Ishikawa (cell line): ENCODE data around the gene FAM174C.

Source experiments
- CEBPB ChIP-seq: IDR thresholded peaks from 2 replicates; pipeline ENCODE4 v1.6.1; 2012
- CREB1 ChIP-seq: IDR thresholded peaks from 2 replicates; pipeline ENCODE4 v1.6.1; 2012; ENCODE audit warnings: low read depth
- EGR1 ChIP-seq: IDR thresholded peaks from 2 replicates; pipeline ENCODE4 v1.6.1; 2012
- EP300 ChIP-seq: IDR thresholded peaks from 2 replicates; pipeline ENCODE4 v1.6.1; 2012; ENCODE audit warnings: borderline replicate concordance
- FOXM1 ChIP-seq: IDR thresholded peaks from 2 replicates; pipeline ENCODE4 v1.6.1; 2012; ENCODE audit warnings: low read depth, borderline replicate concordance
- NFIC ChIP-seq: IDR thresholded peaks from 2 replicates; pipeline ENCODE4 v1.6.1; 2012
- RAD21 ChIP-seq: IDR thresholded peaks from 2 replicates; pipeline ENCODE4 v1.6.1; 2012; ENCODE audit warnings: low read depth
- REST ChIP-seq: IDR thresholded peaks from 2 replicates; pipeline ENCODE4 v1.6.1; 2012; ENCODE audit warnings: low read depth, mild to moderate bottlenecking
- TAF1 ChIP-seq: IDR thresholded peaks from 2 replicates; pipeline ENCODE4 v1.6.1; 2012; ENCODE audit warnings: low read depth, mild to moderate bottlenecking
- TCF12 ChIP-seq: IDR thresholded peaks from 2 replicates; pipeline ENCODE4 v1.6.1; 2012; ENCODE audit warnings: low read depth
- TEAD4 ChIP-seq: IDR thresholded peaks from 2 replicates; pipeline ENCODE4 v1.6.1; 2012
- YY1 ChIP-seq: IDR thresholded peaks from 2 replicates; pipeline ENCODE4 v1.6.1; 2012; ENCODE audit warnings: low read depth
- ZBTB7A ChIP-seq: IDR thresholded peaks from 2 replicates; pipeline ENCODE4 v1.6.1; 2012; ENCODE audit warnings: low read depth
- TF ChIP-seq, protein P1 (sequence below): IDR thresholded peaks from 2 replicates; pipeline ENCODE4 v1.6.1; 2012
- TF ChIP-seq, protein P2 (sequence below): IDR thresholded peaks from 2 replicates; pipeline ENCODE4 v1.6.1; 2012

Gene FAM174C

GRCh38 chr19:1271528-1272422 is 3.6 kb upstream of the FAM174C start:
- no peak for TF ChIP-seq TAF1
- no peak for TF ChIP-seq ZBTB7A
- no peak for TF ChIP-seq NFIC
- TF ChIP-seq EP300: no peak
- TF ChIP-seq YY1: no peak
- no peak for TF ChIP-seq EGR1
- TF ChIP-seq CREB1: no peak
- TF ChIP-seq, protein P1, sequence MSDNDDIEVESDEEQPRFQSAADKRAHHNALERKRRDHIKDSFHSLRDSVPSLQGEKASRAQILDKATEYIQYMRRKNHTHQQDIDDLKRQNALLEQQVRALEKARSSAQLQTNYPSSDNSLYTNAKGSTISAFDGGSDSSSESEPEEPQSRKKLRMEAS: no peak
- TF ChIP-seq FOXM1: no peak
- no peak for TF ChIP-seq RAD21
- TF ChIP-seq TEAD4: no peak
- no peak for TF ChIP-seq TCF12
- no peak for TF ChIP-seq REST
- TF ChIP-seq, protein P2, sequence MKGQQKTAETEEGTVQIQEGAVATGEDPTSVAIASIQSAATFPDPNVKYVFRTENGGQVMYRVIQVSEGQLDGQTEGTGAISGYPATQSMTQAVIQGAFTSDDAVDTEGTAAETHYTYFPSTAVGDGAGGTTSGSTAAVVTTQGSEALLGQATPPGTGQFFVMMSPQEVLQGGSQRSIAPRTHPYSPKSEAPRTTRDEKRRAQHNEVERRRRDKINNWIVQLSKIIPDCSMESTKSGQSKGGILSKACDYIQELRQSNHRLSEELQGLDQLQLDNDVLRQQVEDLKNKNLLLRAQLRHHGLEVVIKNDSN: no peak
- TF ChIP-seq CEBPB: no peak

GRCh38 chr19:1272423-1273262 is 2.7 kb upstream of the FAM174C start:
- TF ChIP-seq RAD21: no peak
- no peak for TF ChIP-seq ZBTB7A
- TF ChIP-seq NFIC: no peak
- no peak for TF ChIP-seq TAF1
- no peak for TF ChIP-seq REST
- no peak for TF ChIP-seq CEBPB
- TF ChIP-seq, protein P2: no peak
- TF ChIP-seq TCF12: no peak
- no peak for TF ChIP-seq CREB1
- TF ChIP-seq EP300: no peak

DNA sequence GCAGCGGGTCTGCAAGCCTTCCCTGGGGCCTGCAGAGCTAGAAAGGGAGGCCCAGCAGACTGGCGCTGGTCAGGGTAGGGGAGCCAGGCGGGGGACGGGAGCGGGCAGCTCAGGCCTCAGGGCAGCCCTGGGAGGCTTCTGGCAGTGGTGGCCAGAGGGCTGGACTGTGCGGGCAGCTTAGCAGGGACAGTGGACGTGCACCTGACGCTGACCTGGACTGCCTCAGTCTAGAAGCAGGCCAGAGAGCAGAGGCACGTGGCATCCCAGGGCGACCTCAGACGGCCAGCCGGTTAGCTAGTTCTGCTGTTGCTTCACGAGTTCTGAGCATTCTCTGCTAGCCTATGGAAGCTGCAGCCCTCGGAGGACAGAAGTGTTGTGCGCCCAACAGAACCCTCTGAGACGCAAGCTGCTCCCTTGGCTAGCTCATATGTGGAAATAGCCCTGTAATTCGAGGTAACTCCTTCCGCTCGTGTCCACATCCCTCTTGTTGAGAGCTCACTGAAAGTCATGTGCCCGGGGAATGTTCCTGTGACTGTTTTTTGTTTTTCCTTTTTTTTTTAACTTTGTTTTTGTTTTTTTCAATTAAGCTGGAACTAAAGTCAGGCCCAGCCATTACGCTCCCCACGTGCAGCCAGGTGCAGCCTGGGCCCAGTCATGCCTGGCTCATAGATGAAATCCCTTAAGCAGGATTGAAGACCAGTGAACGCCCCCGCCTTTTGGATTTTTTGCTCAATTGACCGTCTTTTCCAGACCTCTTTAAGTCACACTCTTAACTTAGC is 1.9 kb upstream of the FAM174C start:
- TF ChIP-seq EGR1: no peak
- no peak for TF ChIP-seq EP300

- TF ChIP-seq, protein P1: no peak
- TF ChIP-seq TCF12: no peak
- TF ChIP-seq EP300: no peak
- TF ChIP-seq NFIC: no peak
- no peak for TF ChIP-seq CEBPB
- no peak for TF ChIP-seq YY1
- TF ChIP-seq TEAD4: no peak
- no peak for TF ChIP-seq REST
- TF ChIP-seq CREB1: no peak
- no peak for TF ChIP-seq RAD21
- TF ChIP-seq ZBTB7A: no peak
- TF ChIP-seq FOXM1: no peak
- TF ChIP-seq TAF1: no peak
- TF ChIP-seq, protein P2: no peak
- TF ChIP-seq EGR1: no peak
Measured at GRCh38 chr19:1274081-1274851, 1.1 kb upstream of the FAM174C start.
